ENCODE data around the gene SRL.

Gene SRL

DNA sequence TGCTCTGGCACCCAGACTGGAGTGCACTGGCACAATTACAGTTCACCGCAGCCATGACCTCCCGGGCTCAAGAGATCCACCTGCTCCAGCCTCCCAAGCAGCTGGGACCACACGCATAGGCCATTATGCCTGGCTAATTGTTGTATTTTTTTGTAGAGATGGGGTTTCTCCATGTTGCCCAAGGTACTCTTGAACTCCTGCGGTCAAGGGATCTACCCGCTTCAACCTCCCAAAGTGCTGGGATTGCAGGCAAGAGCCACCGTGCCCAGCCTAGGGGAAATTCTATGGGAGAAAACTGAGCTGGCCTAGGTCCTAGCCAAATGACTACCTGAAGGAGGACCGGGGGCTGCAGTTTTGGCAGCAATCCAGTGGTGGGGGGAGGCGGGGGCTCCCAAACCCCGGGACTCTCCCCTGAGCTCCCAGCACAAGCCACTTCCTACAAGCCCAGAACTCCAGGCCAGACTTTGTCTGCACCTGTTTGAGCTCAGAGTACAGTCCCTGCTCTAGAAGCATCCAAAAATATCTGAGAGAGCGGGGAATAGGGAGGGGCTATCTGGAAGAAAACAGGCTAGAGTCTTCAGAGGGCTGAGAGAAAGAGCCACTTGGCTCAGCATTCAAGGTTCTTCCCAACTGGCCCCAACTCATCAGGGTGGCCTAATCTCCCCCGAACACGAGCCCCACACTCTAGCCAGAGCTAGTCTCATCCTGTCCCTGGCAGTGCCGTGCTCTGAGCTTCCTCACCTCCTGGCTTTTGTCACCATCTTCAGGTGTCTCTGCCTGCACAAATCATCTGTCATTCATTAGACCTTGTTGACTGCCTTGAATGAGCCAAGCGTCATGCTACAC, 9.1 kb downstream of the SRL start:
- H3K9ac ChIP-seq (ENCODE audit: low read depth, low read length, poor library complexity, severe bottlenecking) = no peak overlapping the region
- no peaks in the 10 kb centered on the region for H3F3A ChIP-seq (ENCODE audit: low read depth)
- no peaks in the 10 kb centered on the region for H4K20me1 ChIP-seq (ENCODE audit: insufficient read depth, low read length, poor library complexity, severe bottlenecking)
- H3K4me3 ChIP-seq (ENCODE audit: low read length, poor library complexity, severe bottlenecking) = no peak overlapping the region
- no peak for TF ChIP-seq EZH2phosphoT487 (IDR thresholded peaks at IDR 0.05; ENCODE audit: borderline replicate concordance)
- TF ChIP-seq, protein P1, sequence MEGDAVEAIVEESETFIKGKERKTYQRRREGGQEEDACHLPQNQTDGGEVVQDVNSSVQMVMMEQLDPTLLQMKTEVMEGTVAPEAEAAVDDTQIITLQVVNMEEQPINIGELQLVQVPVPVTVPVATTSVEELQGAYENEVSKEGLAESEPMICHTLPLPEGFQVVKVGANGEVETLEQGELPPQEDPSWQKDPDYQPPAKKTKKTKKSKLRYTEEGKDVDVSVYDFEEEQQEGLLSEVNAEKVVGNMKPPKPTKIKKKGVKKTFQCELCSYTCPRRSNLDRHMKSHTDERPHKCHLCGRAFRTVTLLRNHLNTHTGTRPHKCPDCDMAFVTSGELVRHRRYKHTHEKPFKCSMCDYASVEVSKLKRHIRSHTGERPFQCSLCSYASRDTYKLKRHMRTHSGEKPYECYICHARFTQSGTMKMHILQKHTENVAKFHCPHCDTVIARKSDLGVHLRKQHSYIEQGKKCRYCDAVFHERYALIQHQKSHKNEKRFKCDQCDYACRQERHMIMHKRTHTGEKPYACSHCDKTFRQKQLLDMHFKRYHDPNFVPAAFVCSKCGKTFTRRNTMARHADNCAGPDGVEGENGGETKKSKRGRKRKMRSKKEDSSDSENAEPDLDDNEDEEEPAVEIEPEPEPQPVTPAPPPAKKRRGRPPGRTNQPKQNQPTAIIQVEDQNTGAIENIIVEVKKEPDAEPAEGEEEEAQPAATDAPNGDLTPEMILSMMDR (conservative IDR thresholded peaks at IDR 0.05; ENCODE audit: low read length) = no peak
- no peak overlapping the region for H3K4me2 ChIP-seq (ENCODE audit: low read depth, low read length, poor library complexity, severe bottlenecking)
- H3K9me2 ChIP-seq (replicated peaks; ENCODE audit: low read depth, low read length) = no peaks in the 10 kb centered on the region
- H3K36me3 ChIP-seq (ENCODE audit: insufficient read depth, low read length) = no peaks in the 10 kb centered on the region
- H3K4me1 ChIP-seq (ENCODE audit: insufficient read depth, low read length, poor library complexity, severe bottlenecking) = no peaks in the 10 kb centered on the region
- no peaks in the 10 kb centered on the region for H3K27me3 ChIP-seq (ENCODE audit: insufficient read depth, low read length, poor library complexity, severe bottlenecking)
- no peak overlapping the region for H2AFZ ChIP-seq (ENCODE audit: low read length)
- H3K9me3 ChIP-seq (ENCODE audit: insufficient read depth, low read depth, low read length) = no peaks in the 10 kb centered on the region
- no peaks in the 10 kb centered on the region for H3K79me2 ChIP-seq (ENCODE audit: insufficient read depth, low read length)

DNA sequence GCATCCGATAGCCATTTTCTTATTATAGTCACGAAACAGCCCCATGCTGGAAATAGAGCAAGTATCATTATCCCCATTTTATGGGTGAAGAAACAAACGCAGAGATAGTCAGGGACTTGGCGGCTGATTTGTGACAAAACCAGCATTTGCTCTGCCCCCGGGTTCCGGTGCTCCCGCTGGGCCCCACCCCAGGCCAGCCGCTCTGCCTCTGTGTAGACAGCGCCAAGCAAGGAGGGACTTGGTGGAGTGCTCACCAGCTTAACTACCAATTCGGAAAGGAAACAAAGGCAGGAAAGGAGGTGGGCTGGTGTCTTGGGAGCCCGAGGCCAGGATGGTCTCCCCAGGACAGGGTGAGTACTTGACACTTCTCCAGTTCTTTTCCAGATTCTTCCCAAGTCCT, 10.0 kb downstream of the SRL start:
- H3K27me3 ChIP-seq (ENCODE audit: insufficient read depth, low read length, poor library complexity, severe bottlenecking) = no peaks in the 10 kb centered on the region

DNA sequence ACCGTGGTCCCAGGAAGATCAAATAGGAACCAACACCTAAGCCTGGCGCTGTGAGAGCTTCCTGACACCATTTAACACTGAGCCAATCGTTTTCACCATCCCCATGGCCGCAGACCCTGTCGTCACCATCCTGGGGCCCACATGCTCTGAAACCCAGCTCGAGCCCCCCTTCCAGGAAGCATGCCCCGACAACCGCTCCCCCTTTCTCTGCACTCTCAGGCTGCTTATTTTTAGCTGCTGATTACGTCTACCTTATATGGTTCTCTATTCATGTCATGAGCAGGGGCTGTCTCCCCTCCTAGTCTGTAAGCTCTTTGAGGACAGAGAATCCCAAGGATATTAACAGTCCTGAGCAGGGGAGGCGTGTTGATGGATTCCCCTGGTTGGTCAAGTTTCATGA, 10.5 kb downstream of the SRL start:
- no peaks in the 10 kb centered on the region for H3F3A ChIP-seq (ENCODE audit: low read depth)
- H3K4me1 ChIP-seq (ENCODE audit: insufficient read depth, low read length, poor library complexity, severe bottlenecking) = no peaks in the 10 kb centered on the region
- no peak overlapping the region for H3K4me2 ChIP-seq (ENCODE audit: low read depth, low read length, poor library complexity, severe bottlenecking)
- no peak overlapping the region for H3K4me3 ChIP-seq (ENCODE audit: low read length, poor library complexity, severe bottlenecking)
- H2AFZ ChIP-seq (ENCODE audit: low read length) = no peak overlapping the region
- no peak overlapping the region for H3K9ac ChIP-seq (ENCODE audit: low read depth, low read length, poor library complexity, severe bottlenecking)
- no peaks in the 10 kb centered on the region for H3K79me2 ChIP-seq (ENCODE audit: insufficient read depth, low read length)
- H3K36me3 ChIP-seq (ENCODE audit: insufficient read depth, low read length) = no peaks in the 10 kb centered on the region
- no peaks in the 10 kb centered on the region for H4K20me1 ChIP-seq (ENCODE audit: insufficient read depth, low read length, poor library complexity, severe bottlenecking)
- no peak for TF ChIP-seq EZH2phosphoT487 (IDR thresholded peaks at IDR 0.05; ENCODE audit: borderline replicate concordance)
- TF ChIP-seq, protein P1 (conservative IDR thresholded peaks at IDR 0.05; ENCODE audit: low read length) = no peak
- no peaks in the 10 kb centered on the region for H3K27me3 ChIP-seq (ENCODE audit: insufficient read depth, low read length, poor library complexity, severe bottlenecking)
- H3K9me3 ChIP-seq (ENCODE audit: insufficient read depth, low read depth, low read length) = no peaks in the 10 kb centered on the region
- no peaks in the 10 kb centered on the region for H3K9me2 ChIP-seq (replicated peaks; ENCODE audit: low read depth, low read length)

More for the DNA sequence above, 10.0 kb downstream of the SRL start:
- no peaks in the 10 kb centered on the region for H3F3A ChIP-seq (ENCODE audit: low read depth)
- H3K9me3 ChIP-seq (ENCODE audit: insufficient read depth, low read depth, low read length) = no peaks in the 10 kb centered on the region
- no peaks in the 10 kb centered on the region for H3K36me3 ChIP-seq (ENCODE audit: insufficient read depth, low read length)
- H4K20me1 ChIP-seq (ENCODE audit: insufficient read depth, low read length, poor library complexity, severe bottlenecking) = no peaks in the 10 kb centered on the region
- no peak overlapping the region for H3K4me2 ChIP-seq (ENCODE audit: low read depth, low read length, poor library complexity, severe bottlenecking)
- no peaks in the 10 kb centered on the region for H3K79me2 ChIP-seq (ENCODE audit: insufficient read depth, low read length)
- TF ChIP-seq EZH2phosphoT487 (IDR thresholded peaks at IDR 0.05; ENCODE audit: borderline replicate concordance) = no peak
- TF ChIP-seq, protein P1 (conservative IDR thresholded peaks at IDR 0.05; ENCODE audit: low read length) = no peak
- H3K4me3 ChIP-seq (ENCODE audit: low read length, poor library complexity, severe bottlenecking) = no peak overlapping the region
- no peaks in the 10 kb centered on the region for H3K9me2 ChIP-seq (replicated peaks; ENCODE audit: low read depth, low read length)
- H3K9ac ChIP-seq (ENCODE audit: low read depth, low read length, poor library complexity, severe bottlenecking) = no peak overlapping the region
- H2AFZ ChIP-seq (ENCODE audit: low read length) = no peak overlapping the region
- no peaks in the 10 kb centered on the region for H3K4me1 ChIP-seq (ENCODE audit: insufficient read depth, low read length, poor library complexity, severe bottlenecking)
